KMS-11 (cell line): Measurements from ENCODE around the gene FAM124B.
"Not testable (repeated sequence)": the region's sequence is repeated elsewhere in the genome, so short reads cannot be mapped to it uniquely, and the experiment has no call there.

Source experiments
- H2AFZ ChIP-seq: fragments of 200-600 bp; sonication (generic); 2 replicates; pipeline ENCODE4 v1.6.1; 2016; ENCODE audit warnings: antibody characterized with exemption, mixed run types, low read depth
- H3K27ac ChIP-seq: fragments of 200-600 bp; sonication (generic); 2 replicates; pipeline ENCODE4 v1.6.1; 2016; ENCODE audit warnings: mild to moderate bottlenecking, mixed run types
- H3K27me3 ChIP-seq: fragments of 200-600 bp; sonication (generic); 2 replicates; pipeline ENCODE4 v1.6.1; 2017; ENCODE audit warnings: mild to moderate bottlenecking, low read depth, mixed run types, moderate library complexity; ENCODE audit not compliant: insufficient read depth
- H3K36me3 ChIP-seq: fragments of 200-600 bp; sonication (generic); 2 replicates; pipeline ENCODE4 v1.6.1; 2017; ENCODE audit warnings: mild to moderate bottlenecking, mixed run types; ENCODE audit not compliant: insufficient read depth
- H3K4me1 ChIP-seq: fragments of 200-600 bp; sonication (generic); 2 replicates; pipeline ENCODE4 v1.6.1; 2016; ENCODE audit warnings: mild to moderate bottlenecking, low read depth, mixed run types; ENCODE audit not compliant: poor library complexity, severe bottlenecking
- H3K4me2 ChIP-seq: fragments of 200-600 bp; sonication (generic); 2 replicates; pipeline ENCODE4 v1.7.0; 2016; ENCODE audit warnings: mild to moderate bottlenecking, mixed run types
- H3K4me3 ChIP-seq: fragments of 200-600 bp; sonication (generic); IDR thresholded peaks from 2 replicates; pipeline ENCODE4 v1.6.1; 2017; ENCODE audit warnings: low read depth, low read length, mixed read lengths; ENCODE audit not compliant: insufficient read depth
- H3K79me2 ChIP-seq: fragments of 200-600 bp; sonication (generic); 2 replicates; pipeline ENCODE4 v1.6.1; 2016; ENCODE audit warnings: low read depth, mixed run types; ENCODE audit not compliant: insufficient read depth
- H3K9ac ChIP-seq: fragments of 200-600 bp; sonication (generic); 2 replicates; pipeline ENCODE4 v1.6.1; 2016; ENCODE audit warnings: mild to moderate bottlenecking, mixed run types
- H4K20me1 ChIP-seq: fragments of 200-600 bp; sonication (generic); 2 replicates; pipeline ENCODE4 v1.6.1; 2016; ENCODE audit warnings: mild to moderate bottlenecking, mixed run types; ENCODE audit not compliant: insufficient read depth
- CTCF ChIP-seq: fragments of 200-600 bp; sonication (generic); conservative IDR thresholded peaks from 2 replicates; pipeline ENCODE4 v1.6.1; 2017; ENCODE audit warnings: low read depth, mild to moderate bottlenecking, antibody characterized with exemption, low read length, moderate library complexity, mixed read lengths

Gene FAM124B

GRCh38 chr2:224403657-224404056 lies 1.8 kb upstream of the FAM124B start:
- Histone ChIP-seq H3K4me3 (no peak overlapping the region), H3K27ac (no peak overlapping the region), H2AFZ (no peak overlapping the region), H3K4me1 (no peaks in the 10 kb centered on the region), H3K4me2 (no peak overlapping the region), H4K20me1 (no peaks in the 10 kb centered on the region), H3K27me3 (no peaks in the 10 kb centered on the region), H3K36me3 (no peaks in the 10 kb centered on the region), H3K9ac (no peak overlapping the region), H3K79me2 (no peaks in the 10 kb centered on the region)
- no peak for TF ChIP-seq CTCF

GRCh38 chr2:224400886-224401632 lies 848 bp downstream of the FAM124B start:
- Histone ChIP-seq H3K36me3 (no peaks in the 10 kb centered on the region), H2AFZ (no peak overlapping the region), H3K27me3 (no peaks in the 10 kb centered on the region), H3K27ac (no peak overlapping the region), H4K20me1 (no peaks in the 10 kb centered on the region), H3K4me2 (no peak overlapping the region), H3K4me1 (no peaks in the 10 kb centered on the region), H3K79me2 (no peaks in the 10 kb centered on the region), H3K4me3 (no peak overlapping the region), H3K9ac (no peak overlapping the region)
- no peak for TF ChIP-seq CTCF

- Histone ChIP-seq H3K4me2 (no peak overlapping the region), H3K9ac (no peak overlapping the region), H3K4me3 (no peak overlapping the region), H3K27me3 (no peaks in the 10 kb centered on the region), H3K79me2 (no peaks in the 10 kb centered on the region), H3K4me1 (no peaks in the 10 kb centered on the region), H3K36me3 (no peaks in the 10 kb centered on the region), H4K20me1 (no peaks in the 10 kb centered on the region), H2AFZ (no peak overlapping the region), H3K27ac (no peak overlapping the region)
- TF ChIP-seq CTCF: no peak
These were observed 1.6 kb downstream of the FAM124B start for GRCh38 chr2:224400174-224400810.

GRCh38 chr2:224398289-224398688 lies 3.6 kb downstream of the FAM124B start:
- no peak for TF ChIP-seq CTCF
- H3K79me2 ChIP-seq: no peaks in the 10 kb centered on the region

GRCh38 chr2:224397100-224397499 lies 4.8 kb downstream of the FAM124B start:
- H3K4me3 ChIP-seq, H3K79me2 ChIP-seq, H3K9ac ChIP-seq, H3K27me3 ChIP-seq, H3K36me3 ChIP-seq, H3K4me2 ChIP-seq, H2AFZ ChIP-seq, H4K20me1 ChIP-seq, H3K4me1 ChIP-seq, H3K27ac ChIP-seq: not testable (repeated sequence)

More at GRCh38 chr2:224398289-224398688, 3.6 kb downstream of the FAM124B start:
- H3K27me3 ChIP-seq: no peaks in the 10 kb centered on the region
- no peaks in the 10 kb centered on the region for H4K20me1 ChIP-seq
- no peaks in the 10 kb centered on the region for H3K36me3 ChIP-seq
- no peak overlapping the region for H3K9ac ChIP-seq
- no peaks in the 10 kb centered on the region for H3K4me1 ChIP-seq
- H3K4me2 ChIP-seq: no peak overlapping the region
- no peak overlapping the region for H3K27ac ChIP-seq
- no peak overlapping the region for H2AFZ ChIP-seq
- no peak overlapping the region for H3K4me3 ChIP-seq
